ENCODE measurements around the gene PLCB1. TPM values are rescaled to one million over a fixed set of nuclear protein-coding genes. Genes with fewer than 3 reads are reported as not detected.

PLCB1 gene
- total and polyA plus RNA-seq, 2 experiments from 2014 or later: 14.9 to 20.7 TPM

DNA sequence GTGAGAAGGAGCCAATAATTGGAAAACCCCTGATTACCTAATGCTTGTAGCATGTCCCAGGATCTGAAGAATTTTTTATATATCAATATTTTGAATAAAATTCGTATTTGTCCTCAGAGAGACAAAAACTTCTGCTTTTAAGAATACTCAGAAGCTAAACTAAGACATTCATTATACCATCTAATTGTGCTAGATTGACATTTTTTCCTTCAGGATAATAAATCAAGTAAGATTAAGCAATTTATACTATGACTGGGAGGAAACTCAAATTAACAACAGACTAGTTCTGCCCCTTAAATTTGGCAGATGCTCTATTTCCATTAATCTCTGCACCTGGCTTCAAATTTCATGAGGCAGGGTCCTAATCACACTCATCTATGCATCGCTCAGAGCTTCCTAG lies 291.4 kb downstream of the PLCB1 start (continued):
- TF ChIP-seq ZNF462 (CRISPR knock-in tag; IDR thresholded peaks at IDR 0.05) (no peak), ZNF331 (CRISPR knock-in tag; IDR thresholded peaks at IDR 0.05; ENCODE audit: low read depth) (no peak), EZH2phosphoT487 (IDR thresholded peaks at IDR 0.05; ENCODE audit: unreplicated experiment) (no peak)

GRCh38 chr20:8424010-8424409 lies 291.9 kb downstream of the PLCB1 start:
- Histone ChIP-seq H3K27me3 (ENCODE audit: insufficient read depth) (no peaks in the 10 kb centered on the region), H2AFZ (no peak overlapping the region), H3K79me2 (replicated peaks; ENCODE audit: insufficient read depth) (no peaks in the 10 kb centered on the region), H3K27ac (ENCODE audit: low read depth) (no peak overlapping the region), H3K9me2 (ENCODE audit: insufficient read depth) (peaks cover 9% of the 10 kb centered on the region; the same call in 1 of the 2 replicates), H3K4me2 (no peak overlapping the region), H3K4me1 (ENCODE audit: insufficient read depth) (no peaks in the 10 kb centered on the region), H3F3A (replicated peaks; ENCODE audit: low read depth) (no peaks in the 10 kb centered on the region), H4K20me1 (replicated peaks; ENCODE audit: insufficient read depth) (no peaks in the 10 kb centered on the region), H3K36me3 (ENCODE audit: insufficient read depth) (no peaks in the 10 kb centered on the region), H3K4me3 (no peak overlapping the region)
- Mint-ChIP-seq H3K9me3 (no peaks in the 10 kb centered on the region), H3K27ac (no peak overlapping the region), H3K27me3 (ENCODE audit: insufficient read depth, low read depth, poor library complexity) (peaks cover 2% of the 10 kb centered on the region), H3K4me1 (no peaks in the 10 kb centered on the region), H3K36me3 (ENCODE audit: low read depth) (no peaks in the 10 kb centered on the region), H3K4me3 (no peak overlapping the region)
- DNase-seq (ENCODE audit: low spot score) (no peak), ATAC-seq (no peak)
- TF ChIP-seq EZH2phosphoT487 (IDR thresholded peaks at IDR 0.05; ENCODE audit: unreplicated experiment): no peak

- Mint-ChIP-seq H3K36me3 (ENCODE audit: low read depth) (no peaks in the 10 kb centered on the region), H3K4me3 (no peak overlapping the region), H3K4me1 (no peaks in the 10 kb centered on the region), H3K9me3 (no peaks in the 10 kb centered on the region), H3K27ac (no peak overlapping the region), H3K27me3 (ENCODE audit: insufficient read depth, low read depth, poor library complexity) (peaks cover 2% of the 10 kb centered on the region)
- no peak for ATAC-seq
- H3K27me3 ChIP-seq (ENCODE audit: insufficient read depth): no peaks in the 10 kb centered on the region
- H2AFZ ChIP-seq: no peak overlapping the region
- H3K4me2 ChIP-seq: no peak overlapping the region
- H3K9me2 ChIP-seq (ENCODE audit: insufficient read depth): peaks cover 9% of the 10 kb centered on the region; the same call in 1 of the 2 replicates
- no peaks in the 10 kb centered on the region for H3K36me3 ChIP-seq (ENCODE audit: insufficient read depth)
- no peaks in the 10 kb centered on the region for H4K20me1 ChIP-seq (replicated peaks; ENCODE audit: insufficient read depth)
- H3K79me2 ChIP-seq (replicated peaks; ENCODE audit: insufficient read depth): no peaks in the 10 kb centered on the region
- H3K27ac ChIP-seq (ENCODE audit: low read depth): no peak overlapping the region
- H3K4me1 ChIP-seq (ENCODE audit: insufficient read depth): no peaks in the 10 kb centered on the region
- no peak for DNase-seq (ENCODE audit: low spot score)
- H3F3A ChIP-seq (replicated peaks; ENCODE audit: low read depth): no peaks in the 10 kb centered on the region
- no peak overlapping the region for H3K4me3 ChIP-seq
- TF ChIP-seq STAT1 (IDR thresholded peaks at IDR 0.05; ENCODE audit: unreplicated experiment): no peak
- no peak for TF ChIP-seq ETS1 (IDR thresholded peaks at IDR 0.05)
- no peak for TF ChIP-seq ZNF331 (CRISPR knock-in tag; IDR thresholded peaks at IDR 0.05; ENCODE audit: low read depth)
- TF ChIP-seq, protein P1, sequence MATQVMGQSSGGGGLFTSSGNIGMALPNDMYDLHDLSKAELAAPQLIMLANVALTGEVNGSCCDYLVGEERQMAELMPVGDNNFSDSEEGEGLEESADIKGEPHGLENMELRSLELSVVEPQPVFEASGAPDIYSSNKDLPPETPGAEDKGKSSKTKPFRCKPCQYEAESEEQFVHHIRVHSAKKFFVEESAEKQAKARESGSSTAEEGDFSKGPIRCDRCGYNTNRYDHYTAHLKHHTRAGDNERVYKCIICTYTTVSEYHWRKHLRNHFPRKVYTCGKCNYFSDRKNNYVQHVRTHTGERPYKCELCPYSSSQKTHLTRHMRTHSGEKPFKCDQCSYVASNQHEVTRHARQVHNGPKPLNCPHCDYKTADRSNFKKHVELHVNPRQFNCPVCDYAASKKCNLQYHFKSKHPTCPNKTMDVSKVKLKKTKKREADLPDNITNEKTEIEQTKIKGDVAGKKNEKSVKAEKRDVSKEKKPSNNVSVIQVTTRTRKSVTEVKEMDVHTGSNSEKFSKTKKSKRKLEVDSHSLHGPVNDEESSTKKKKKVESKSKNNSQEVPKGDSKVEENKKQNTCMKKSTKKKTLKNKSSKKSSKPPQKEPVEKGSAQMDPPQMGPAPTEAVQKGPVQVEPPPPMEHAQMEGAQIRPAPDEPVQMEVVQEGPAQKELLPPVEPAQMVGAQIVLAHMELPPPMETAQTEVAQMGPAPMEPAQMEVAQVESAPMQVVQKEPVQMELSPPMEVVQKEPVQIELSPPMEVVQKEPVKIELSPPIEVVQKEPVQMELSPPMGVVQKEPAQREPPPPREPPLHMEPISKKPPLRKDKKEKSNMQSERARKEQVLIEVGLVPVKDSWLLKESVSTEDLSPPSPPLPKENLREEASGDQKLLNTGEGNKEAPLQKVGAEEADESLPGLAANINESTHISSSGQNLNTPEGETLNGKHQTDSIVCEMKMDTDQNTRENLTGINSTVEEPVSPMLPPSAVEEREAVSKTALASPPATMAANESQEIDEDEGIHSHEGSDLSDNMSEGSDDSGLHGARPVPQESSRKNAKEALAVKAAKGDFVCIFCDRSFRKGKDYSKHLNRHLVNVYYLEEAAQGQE (IDR thresholded peaks at IDR 0.05; ENCODE audit: unreplicated experiment): no peak
- TF ChIP-seq EZH2phosphoT487 (IDR thresholded peaks at IDR 0.05; ENCODE audit: unreplicated experiment): no peak
Observed at GRCh38 chr20:8425016-8425415, 292.9 kb downstream of the PLCB1 start.
